ENCODE data around the gene TBC1D16.
"Not testable (repeated sequence)": the region's sequence is repeated elsewhere in the genome, so short reads cannot be mapped to it uniquely, and the experiment has no call there.

Gene TBC1D16

DNA sequence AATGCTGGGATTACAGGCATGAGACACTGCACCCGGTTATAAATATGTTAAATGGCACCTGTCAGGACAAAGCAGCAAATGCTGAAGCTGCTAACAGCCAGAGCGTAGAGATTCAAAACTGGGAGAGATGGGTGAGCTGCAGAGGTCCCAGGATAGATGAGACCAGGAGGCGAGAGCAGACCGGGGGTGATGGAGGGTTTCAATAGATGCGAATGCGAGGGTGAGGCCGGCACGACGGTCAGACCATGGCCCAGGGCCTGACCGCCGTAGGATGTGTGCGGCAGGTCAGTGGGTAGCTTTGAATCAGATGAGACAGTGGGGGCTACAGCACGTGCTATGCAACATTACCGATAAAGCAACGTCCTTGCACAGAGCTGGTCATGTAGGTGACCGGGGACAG lies 15.0 kb upstream of the TBC1D16 start:
- no peak for DNase-seq

- DNase-seq: no peak
Observed at GRCh38 chr17:80049986-80050385, 14.3 kb upstream of the TBC1D16 start.

DNA sequence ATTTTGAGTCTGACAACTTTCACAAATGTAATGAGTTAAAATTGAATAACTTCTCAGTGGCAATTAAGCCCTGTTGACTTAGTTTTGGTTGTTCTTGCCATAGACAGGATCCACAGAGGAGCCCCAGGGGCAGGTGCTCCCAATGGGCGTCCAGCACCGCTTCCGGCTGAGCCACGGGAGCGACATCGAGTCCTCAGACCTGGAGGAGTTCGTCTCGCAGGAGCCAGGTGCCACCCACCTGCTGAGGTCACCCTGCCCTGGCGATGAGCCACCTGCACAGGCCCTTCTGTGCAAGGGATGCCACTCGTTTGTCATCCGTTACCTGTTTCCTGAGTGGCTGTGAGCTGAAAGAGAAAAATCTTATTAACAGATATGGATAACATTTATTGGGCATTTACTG lies 11.5 kb upstream of the TBC1D16 start:
- no peak for DNase-seq

DNA sequence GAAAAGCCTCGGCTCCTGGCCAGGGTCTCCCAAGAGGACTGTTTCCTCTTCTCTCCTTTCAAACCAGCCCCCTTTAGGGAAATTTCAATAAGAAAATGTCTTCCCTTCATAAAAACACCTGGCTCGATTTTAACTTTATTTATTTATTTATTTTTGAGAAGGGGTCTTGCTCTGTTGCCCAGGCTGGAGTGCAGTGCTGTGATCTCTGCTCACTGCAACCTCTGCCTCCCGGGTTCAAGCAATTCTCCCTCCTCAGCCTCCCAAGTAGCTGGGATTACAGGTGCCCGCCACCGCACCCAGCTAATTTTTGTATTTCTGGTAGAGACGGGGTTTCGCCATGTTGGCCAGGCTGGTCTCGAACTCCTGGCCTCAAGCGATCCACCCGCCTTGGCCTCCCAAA lies 11.0 kb upstream of the TBC1D16 start:
- not testable (repeated sequence) for DNase-seq

- peak; percentile 61 for DNase-seq
Observed at GRCh38 chr17:80045703-80046102, 10.0 kb upstream of the TBC1D16 start.

DNA sequence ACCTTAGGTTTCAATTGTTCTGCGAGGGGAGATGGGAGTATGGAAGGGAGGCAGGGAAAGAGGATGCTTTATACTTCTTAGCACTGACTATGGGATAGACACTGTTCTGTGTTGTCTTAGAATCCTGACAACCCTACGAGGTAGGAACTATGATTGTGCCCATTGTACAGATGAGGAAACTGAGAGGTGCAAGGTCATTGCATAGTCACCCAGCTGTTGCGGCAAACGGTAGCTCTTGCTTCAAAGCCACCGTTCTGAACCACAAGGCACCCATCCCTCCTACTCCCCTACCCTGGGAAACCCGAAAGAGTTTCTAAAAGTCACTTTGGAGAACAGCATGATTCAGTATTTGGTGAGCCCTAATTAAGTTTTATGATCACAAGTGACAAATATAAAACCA lies 8.3 kb upstream of the TBC1D16 start:
- no peak for DNase-seq

GRCh38 chr17:80036715-80037477 lies 1.2 kb upstream of the TBC1D16 start:
- DNase-seq: no peak

GRCh38 chr17:80035937-80036714 lies 454 bp upstream of the TBC1D16 start, which contains the start of gene CCDC40:
Gene CCDC40 (plus strand): TSS chr17:80036642. CDS start chr17:80036663, 21 bp downstream.
- DNase-seq: peak; percentile 71

DNA sequence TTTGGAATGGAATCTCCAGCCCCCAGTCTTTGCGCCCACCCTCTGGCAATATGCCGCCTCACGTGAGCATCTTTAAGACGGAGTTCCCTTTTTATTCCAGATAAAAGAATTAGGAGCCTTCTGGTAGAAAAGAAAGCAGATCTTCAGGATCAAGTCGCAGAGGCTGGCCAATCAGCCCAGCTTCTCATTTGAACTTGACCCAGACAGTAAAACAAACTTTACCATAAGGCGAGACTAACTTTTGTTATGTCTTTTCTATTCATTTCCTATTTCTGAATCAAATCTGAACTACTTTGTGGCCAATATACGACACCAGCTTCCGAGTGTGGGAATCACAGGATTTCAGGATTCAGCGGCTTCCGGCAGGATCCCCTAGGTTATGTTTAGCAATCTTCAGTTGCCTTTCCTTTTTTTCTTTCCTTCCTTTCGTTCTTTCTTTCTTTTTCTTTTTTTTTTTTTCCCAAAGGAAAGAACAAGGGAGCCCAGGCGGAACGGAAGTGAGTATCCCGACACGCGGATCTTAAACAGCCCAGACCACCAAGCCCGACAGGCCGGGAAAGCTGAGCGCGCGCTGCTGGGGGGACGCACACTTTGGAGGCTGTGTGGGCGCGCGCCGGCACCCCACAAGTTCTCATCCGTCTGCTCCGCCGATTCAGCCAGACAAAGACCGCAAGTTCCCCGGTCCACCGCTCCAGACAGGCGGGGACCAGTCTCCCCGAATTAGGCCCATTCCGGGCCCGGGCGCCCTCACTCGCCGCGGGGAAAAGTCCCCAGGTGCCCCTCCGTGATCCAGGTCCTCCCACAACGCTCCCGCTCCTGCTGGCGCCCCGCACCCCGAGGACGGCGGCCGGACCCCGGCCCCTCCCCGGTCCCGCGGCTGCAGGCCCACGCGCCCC lies 633 bp downstream of the TBC1D16 start:
- no peak for DNase-seq

DNA sequence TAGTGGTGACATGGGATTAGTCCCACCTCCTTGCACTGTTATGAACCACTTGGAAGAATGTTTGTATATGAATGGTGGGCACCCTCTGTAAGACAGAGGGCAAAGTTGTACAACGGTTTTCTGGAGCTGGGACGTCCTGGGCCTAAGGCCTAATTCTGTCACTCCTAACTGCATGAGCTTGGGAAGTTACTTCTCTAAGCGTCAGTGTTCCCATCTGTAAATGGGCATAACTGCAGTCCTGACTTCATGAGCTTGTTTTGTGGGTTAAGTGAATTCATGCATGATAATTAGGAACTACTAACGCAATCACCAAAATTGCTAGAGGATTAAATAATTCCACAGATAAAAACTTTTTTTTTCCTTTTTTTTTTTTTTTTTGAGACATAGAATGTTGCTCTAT lies 1.8 kb downstream of the TBC1D16 start:
- DNase-seq: no peak

DNA sequence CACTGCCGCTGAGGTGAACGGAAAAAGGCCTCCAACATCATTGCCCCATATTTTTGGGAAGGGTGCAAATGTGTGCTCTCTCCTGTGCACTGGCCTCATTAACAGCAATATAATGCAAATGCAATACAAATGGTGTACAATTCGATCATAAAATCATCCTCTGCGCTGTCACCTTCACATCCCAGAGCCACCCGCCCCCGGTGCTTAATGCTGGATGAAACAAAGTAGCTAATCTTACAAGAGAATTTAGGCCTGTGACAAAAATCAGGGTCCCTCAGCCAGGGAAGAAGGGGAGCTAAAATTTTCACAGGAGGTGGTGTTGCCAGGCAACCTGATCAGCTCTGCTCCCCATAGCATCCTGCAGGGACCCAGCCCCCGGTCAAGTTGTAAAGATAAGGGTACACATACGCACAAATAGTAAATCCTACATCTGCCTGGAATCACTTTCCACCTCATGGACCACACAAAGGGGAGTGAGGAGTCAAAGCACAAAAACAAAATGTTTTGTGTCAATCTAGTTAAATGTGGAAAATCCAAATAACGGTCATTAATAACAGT lies 3.0 kb downstream of the TBC1D16 start:
- no peak for DNase-seq

DNA sequence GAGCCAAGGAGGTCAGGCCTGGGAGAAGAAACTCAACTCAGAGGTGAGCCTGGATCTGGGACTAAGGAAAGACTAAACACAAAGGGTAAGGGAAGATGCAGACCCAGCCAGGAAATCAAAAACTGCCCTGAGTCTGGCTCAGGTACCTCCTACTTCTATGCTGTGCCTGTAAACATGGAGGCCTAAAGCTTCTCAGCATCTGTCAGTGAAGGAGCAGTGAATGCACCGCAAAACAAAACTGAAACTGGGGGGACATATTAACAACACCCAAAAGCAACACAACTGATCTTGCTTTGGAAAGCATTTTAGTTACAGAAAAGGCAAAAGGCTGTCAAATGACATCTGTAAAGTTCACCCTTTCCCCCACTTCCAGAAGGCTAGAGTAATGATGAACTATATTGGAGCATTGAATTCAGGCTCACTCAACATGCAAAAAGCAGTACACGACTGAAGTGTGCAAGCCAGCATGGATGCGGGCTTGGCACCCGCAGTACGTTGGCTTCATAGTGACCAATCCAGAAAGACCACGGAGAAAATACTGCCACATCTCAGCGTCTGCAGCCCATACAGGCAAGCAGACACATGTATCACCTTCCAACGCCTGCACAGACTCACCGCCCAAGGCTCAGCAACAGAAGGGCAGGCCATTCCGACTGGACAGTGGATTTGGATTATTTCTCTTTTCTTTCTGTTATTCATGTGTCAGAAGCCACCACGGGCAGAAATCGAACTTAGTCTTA lies 3.8 kb downstream of the TBC1D16 start:
- DNase-seq: no peak

GRCh38 chr17:80030730-80031410 lies 4.8 kb downstream of the TBC1D16 start:
- no peak for DNase-seq

DNA sequence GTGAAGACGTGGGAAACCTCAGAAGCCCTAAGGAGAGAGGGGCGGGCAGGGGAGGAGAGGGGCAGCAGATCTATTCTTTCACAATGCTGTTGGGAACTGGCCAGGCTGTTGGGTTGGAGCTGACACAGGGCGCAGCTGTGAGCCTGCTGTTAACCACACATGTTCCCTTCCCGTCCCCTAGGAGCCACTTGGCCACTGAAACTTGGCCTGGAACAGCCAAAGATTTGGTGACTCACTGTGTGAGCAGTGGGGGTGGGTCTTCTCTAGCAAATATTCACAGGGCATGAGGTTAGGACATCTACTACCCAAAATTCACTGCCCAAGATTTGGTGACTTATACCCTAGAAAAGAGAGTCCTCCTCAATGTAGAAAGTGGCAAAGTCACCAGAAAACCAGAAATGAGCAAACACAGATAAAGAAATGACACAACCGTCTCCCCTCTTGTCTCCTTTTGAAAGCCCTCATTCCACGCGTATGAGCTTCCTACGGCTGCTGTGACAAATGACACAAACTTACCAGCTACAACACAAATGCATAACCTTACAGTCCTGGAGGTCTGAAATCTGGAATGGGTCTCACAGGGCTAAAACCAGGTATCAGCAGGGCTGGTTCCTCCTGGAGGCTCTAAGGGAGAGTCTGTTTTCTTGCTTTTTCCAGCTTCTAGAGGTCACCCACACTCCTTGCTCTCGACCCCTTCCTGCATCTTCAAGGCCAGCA lies 6.3 kb downstream of the TBC1D16 start:
- peak; percentile 84 for DNase-seq

DNA sequence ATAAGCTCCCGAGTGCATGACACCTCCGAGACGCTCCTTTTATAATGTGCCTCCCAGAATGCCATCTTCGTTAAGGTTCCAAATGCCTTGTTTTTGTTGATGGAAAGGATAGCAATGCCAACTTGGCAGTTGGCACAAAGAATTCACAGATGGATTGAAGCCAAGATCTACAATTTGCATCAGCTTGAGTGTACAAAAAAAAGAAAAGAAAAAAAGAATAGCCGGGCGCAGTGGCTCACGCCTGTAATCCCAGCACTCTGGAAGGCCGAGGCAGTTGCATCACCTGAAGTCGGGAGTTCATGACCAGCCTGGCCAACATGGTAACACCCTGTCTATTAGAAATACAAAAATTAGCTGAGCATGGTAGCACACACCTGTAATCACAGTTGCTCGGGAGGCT lies 7.6 kb downstream of the TBC1D16 start:
- no peak for DNase-seq

- no peak for DNase-seq
Observed at GRCh38 chr17:80027043-80027435, 8.6 kb downstream of the TBC1D16 start.

DNA sequence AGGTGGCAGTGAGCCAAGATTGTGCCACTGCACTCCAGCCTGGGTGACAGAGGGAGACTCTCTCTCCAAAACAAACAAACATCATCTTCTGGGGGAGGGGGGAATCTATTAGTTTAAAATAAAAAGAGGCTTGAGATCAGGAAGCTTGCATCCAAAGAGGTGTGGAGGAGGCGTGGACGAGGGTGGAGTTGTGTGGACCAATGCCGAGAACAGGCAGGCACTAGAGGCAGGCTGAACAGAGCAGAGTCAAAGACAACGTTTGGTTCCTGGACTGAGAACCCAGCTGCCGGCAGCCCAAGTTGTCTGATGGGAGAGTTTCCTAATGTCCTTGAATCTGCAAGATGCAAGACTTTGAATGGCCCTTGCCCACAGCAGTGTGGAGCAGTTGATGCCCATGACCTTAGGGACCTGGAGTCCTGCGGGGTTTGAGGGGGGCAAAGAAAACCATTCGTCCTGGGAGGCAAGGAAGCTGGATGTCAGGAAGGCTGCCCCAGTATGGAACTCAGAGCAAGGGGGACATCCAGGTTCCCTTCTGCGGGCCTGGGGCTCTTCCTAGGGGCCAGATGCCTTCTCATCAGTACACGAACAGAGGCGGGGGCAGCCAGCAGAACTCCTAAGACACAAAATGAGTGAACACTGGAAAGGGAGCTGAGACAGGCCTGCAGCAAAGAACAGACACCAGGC lies 9.2 kb downstream of the TBC1D16 start:
- DNase-seq: no peak

GRCh38 chr17:80025796-80026195 lies 9.9 kb downstream of the TBC1D16 start:
- no peak for DNase-seq

GRCh38 chr17:80025140-80025539 lies 10.5 kb downstream of the TBC1D16 start:
- DNase-seq: peak; percentile 92
